ENCODE data around the gene DMXL1.

Gene DMXL1

DNA sequence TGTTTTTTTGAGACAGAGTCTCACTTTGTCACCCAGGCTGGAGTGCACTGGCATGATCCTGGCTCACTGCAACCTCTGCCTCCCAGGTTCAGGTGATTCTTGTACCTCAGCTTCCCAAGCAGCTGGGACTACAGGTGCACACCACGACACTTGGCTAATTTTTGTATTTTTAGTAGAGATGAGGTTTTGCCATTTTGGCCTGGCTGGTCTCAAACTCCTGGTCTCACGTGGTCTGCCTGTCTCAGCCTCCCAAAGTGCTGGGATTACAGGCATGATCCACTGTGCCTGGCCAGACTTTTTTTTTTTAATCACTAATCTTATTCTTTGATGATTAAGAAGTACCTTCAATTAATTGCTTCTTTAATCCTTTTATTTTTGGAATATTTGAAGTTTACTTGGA, 114.6 kb downstream of the DMXL1 start:
- TF ChIP-seq, protein P1, sequence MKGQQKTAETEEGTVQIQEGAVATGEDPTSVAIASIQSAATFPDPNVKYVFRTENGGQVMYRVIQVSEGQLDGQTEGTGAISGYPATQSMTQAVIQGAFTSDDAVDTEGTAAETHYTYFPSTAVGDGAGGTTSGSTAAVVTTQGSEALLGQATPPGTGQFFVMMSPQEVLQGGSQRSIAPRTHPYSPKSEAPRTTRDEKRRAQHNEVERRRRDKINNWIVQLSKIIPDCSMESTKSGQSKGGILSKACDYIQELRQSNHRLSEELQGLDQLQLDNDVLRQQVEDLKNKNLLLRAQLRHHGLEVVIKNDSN (IDR thresholded peaks at IDR 0.05), result peak; percentile 23; the same call in 1 of the 2 replicates

DNA sequence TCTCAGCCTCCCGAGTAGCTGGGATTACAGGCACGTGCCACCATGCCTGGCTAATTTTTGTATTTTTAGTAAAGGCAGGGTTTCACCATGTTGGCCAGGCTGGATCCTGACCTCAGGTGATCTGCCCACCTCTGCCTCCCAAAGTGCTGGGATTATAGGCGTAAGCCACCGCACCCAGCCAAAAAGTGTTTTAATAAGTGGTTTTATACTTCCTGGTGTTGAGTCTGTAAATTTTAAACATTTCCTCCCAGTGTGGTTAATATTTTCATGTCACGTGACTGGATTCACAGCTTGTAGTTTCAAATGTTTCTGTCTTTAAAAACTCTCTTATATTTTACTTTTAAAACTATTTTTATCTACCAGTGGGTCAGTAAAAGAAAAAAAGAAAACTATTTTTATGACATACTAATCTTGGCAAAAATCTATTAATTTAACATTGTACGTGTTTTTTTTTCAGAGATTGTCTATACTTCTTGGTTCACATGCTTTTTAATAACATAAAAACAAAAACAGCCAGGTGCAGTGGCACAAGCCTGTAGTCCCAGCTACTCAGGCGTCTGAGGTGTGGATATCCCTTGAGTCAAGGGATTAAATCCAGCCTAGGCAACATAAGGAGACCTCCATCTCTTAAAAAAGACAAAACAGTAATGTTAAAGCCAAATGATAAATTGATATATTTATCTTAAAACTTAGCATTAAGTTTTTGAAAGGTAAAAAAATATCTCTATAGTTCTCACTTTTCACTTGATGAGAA, 117.1 kb downstream of the DMXL1 start:
- TF ChIP-seq FOXM1 (IDR thresholded peaks at IDR 0.05; ENCODE audit: borderline replicate concordance, low read depth) (no peak), EP300 (IDR thresholded peaks at IDR 0.05; ENCODE audit: borderline replicate concordance) (no peak), ZBTB7A (IDR thresholded peaks at IDR 0.05; ENCODE audit: low read depth) (no peak), NFIC (IDR thresholded peaks at IDR 0.05) (no peak), TAF1 (IDR thresholded peaks at IDR 0.05; ENCODE audit: low read depth) (no peak), TEAD4 (IDR thresholded peaks at IDR 0.05) (no peak), TCF12 (IDR thresholded peaks at IDR 0.05; ENCODE audit: low read depth) (no peak), CEBPB (IDR thresholded peaks at IDR 0.05) (no peak), YY1 (IDR thresholded peaks at IDR 0.05; ENCODE audit: low read depth) (no peak), RAD21 (IDR thresholded peaks at IDR 0.05; ENCODE audit: low read depth) (no peak), CREB1 (IDR thresholded peaks at IDR 0.05; ENCODE audit: low read depth) (no peak), EGR1 (IDR thresholded peaks at IDR 0.05) (no peak)
- TF ChIP-seq, protein P1 (IDR thresholded peaks at IDR 0.05), result no peak
- TF ChIP-seq, protein P2, sequence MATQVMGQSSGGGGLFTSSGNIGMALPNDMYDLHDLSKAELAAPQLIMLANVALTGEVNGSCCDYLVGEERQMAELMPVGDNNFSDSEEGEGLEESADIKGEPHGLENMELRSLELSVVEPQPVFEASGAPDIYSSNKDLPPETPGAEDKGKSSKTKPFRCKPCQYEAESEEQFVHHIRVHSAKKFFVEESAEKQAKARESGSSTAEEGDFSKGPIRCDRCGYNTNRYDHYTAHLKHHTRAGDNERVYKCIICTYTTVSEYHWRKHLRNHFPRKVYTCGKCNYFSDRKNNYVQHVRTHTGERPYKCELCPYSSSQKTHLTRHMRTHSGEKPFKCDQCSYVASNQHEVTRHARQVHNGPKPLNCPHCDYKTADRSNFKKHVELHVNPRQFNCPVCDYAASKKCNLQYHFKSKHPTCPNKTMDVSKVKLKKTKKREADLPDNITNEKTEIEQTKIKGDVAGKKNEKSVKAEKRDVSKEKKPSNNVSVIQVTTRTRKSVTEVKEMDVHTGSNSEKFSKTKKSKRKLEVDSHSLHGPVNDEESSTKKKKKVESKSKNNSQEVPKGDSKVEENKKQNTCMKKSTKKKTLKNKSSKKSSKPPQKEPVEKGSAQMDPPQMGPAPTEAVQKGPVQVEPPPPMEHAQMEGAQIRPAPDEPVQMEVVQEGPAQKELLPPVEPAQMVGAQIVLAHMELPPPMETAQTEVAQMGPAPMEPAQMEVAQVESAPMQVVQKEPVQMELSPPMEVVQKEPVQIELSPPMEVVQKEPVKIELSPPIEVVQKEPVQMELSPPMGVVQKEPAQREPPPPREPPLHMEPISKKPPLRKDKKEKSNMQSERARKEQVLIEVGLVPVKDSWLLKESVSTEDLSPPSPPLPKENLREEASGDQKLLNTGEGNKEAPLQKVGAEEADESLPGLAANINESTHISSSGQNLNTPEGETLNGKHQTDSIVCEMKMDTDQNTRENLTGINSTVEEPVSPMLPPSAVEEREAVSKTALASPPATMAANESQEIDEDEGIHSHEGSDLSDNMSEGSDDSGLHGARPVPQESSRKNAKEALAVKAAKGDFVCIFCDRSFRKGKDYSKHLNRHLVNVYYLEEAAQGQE (IDR thresholded peaks at IDR 0.05; ENCODE audit: low read depth), result no peak
- TF ChIP-seq, protein P3, sequence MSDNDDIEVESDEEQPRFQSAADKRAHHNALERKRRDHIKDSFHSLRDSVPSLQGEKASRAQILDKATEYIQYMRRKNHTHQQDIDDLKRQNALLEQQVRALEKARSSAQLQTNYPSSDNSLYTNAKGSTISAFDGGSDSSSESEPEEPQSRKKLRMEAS (IDR thresholded peaks at IDR 0.05), result no peak

DNA sequence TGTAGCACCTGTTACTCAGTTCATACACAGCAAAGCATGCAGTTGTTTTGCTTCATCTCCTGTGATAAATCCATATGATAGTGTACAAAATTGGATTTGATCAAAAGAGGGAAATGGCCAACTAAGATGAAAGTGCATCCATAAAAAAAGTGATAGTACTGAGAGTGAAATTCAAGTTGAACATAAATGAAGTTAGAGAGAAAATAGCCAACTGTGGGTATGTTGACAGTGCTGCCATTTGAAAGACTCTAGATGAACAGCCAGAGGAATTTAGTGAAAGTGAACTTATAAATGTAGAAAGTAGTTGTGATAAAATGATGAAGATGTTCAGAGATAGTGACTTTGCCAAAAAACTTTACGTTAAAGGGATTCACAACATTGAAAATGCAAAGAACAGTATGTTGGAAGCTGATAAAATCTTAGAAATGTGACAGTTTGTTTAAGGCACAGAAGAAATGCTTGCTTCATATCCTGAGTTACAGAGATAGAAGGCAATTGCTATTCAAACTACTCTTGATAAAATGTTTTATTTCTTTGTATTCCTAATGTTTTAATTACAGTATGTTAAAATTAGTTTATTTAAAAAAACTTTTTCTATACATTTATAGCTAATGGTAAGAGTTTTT, 119.7 kb downstream of the DMXL1 start:
- TF ChIP-seq CEBPB (IDR thresholded peaks at IDR 0.05) (no peak), EGR1 (IDR thresholded peaks at IDR 0.05) (no peak), FOXM1 (IDR thresholded peaks at IDR 0.05; ENCODE audit: borderline replicate concordance, low read depth) (no peak), TCF12 (IDR thresholded peaks at IDR 0.05; ENCODE audit: low read depth) (no peak), TAF1 (IDR thresholded peaks at IDR 0.05; ENCODE audit: low read depth) (no peak), TEAD4 (IDR thresholded peaks at IDR 0.05) (no peak), RAD21 (IDR thresholded peaks at IDR 0.05; ENCODE audit: low read depth) (no peak), NFIC (IDR thresholded peaks at IDR 0.05) (no peak), YY1 (IDR thresholded peaks at IDR 0.05; ENCODE audit: low read depth) (no peak), CREB1 (IDR thresholded peaks at IDR 0.05; ENCODE audit: low read depth) (no peak), ZBTB7A (IDR thresholded peaks at IDR 0.05; ENCODE audit: low read depth) (no peak), EP300 (IDR thresholded peaks at IDR 0.05; ENCODE audit: borderline replicate concordance) (no peak)
- TF ChIP-seq, protein P1 (IDR thresholded peaks at IDR 0.05), result no peak
- TF ChIP-seq, protein P2 (IDR thresholded peaks at IDR 0.05; ENCODE audit: low read depth), result no peak
- TF ChIP-seq, protein P3 (IDR thresholded peaks at IDR 0.05), result no peak

DNA sequence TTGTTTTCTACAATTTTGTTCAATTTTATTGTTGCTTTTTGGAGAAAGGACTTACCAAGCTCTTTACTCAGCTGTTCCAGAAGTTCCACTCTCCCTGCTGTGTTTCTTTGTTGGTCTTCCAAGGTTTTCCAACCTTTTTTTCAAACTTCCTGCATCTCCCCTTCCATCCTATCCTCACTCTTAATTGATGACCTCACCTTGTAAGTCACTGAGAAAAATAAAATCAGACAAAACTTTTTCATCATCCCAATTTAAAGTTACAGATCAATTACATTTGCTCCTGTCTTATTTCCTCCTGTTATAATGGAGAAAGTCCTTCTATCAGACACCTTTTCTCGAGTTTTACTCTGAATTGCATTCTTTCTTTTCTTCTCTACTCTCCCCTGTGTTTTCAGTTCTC, 121.1 kb downstream of the DMXL1 start:
- no peak for TF ChIP-seq TEAD4 (IDR thresholded peaks at IDR 0.05)
- TF ChIP-seq CEBPB (IDR thresholded peaks at IDR 0.05), result no peak
- TF ChIP-seq, protein P3 (IDR thresholded peaks at IDR 0.05), result no peak
- no peak for TF ChIP-seq NFIC (IDR thresholded peaks at IDR 0.05)
- no peak for TF ChIP-seq TCF12 (IDR thresholded peaks at IDR 0.05; ENCODE audit: low read depth)
- no peak for TF ChIP-seq EGR1 (IDR thresholded peaks at IDR 0.05)
- TF ChIP-seq CREB1 (IDR thresholded peaks at IDR 0.05; ENCODE audit: low read depth), result no peak
- TF ChIP-seq ZBTB7A (IDR thresholded peaks at IDR 0.05; ENCODE audit: low read depth), result no peak
- no peak for TF ChIP-seq TAF1 (IDR thresholded peaks at IDR 0.05; ENCODE audit: low read depth)
- no peak for TF ChIP-seq EP300 (IDR thresholded peaks at IDR 0.05; ENCODE audit: borderline replicate concordance)
- TF ChIP-seq, protein P2 (IDR thresholded peaks at IDR 0.05; ENCODE audit: low read depth), result no peak
- no peak for TF ChIP-seq FOXM1 (IDR thresholded peaks at IDR 0.05; ENCODE audit: borderline replicate concordance, low read depth)
- TF ChIP-seq RAD21 (IDR thresholded peaks at IDR 0.05; ENCODE audit: low read depth), result no peak
- TF ChIP-seq YY1 (IDR thresholded peaks at IDR 0.05; ENCODE audit: low read depth), result no peak
- TF ChIP-seq, protein P1 (IDR thresholded peaks at IDR 0.05), result no peak

Measured in Ishikawa (cell line).